Left lung (tissue), 10 donors: ENCODE results near the gene PTCHD4. TPM values are rescaled to one million over a fixed set of nuclear protein-coding genes. Genes with fewer than 3 reads are reported as not detected.

Source experiments
- ATAC-seq: fragments of 200-7000 bp; cut with Tn5 transposase; one replicate; pipeline ENCODE4 v1.9.1; 2020; ENCODE audit warnings: moderate library complexity
- DNase-seq, 4 donors: peaks; one replicate each; pipeline ENCODE4 v3.0.0-alpha.2; 2013 to 2020
- H3K27ac ChIP-seq, 2 donors: fragments of 200-600 bp; sonication (generic) in 1 of 2; one replicate each; pipeline versions ENCODE4 v1.5.0 to v1.8.0; 2020 to 2021
- H3K27me3 ChIP-seq, 2 donors: fragments of 200-600 bp; sonication (generic) in 1 of 2; one replicate each; pipeline versions ENCODE4 v1.5.0 to v1.8.0; 2020 to 2021
- H3K36me3 ChIP-seq, 2 donors: fragments of 200-600 bp; sonication (generic) in 1 of 2; one replicate each; pipeline versions ENCODE4 v1.5.0 to v1.8.0; 2020 to 2021
- H3K4me1 ChIP-seq, 2 donors: fragments of 200-600 bp; one replicate each; pipeline ENCODE4 v1.8.0; 2021
- H3K4me3 ChIP-seq, 2 donors: fragments of 200-600 bp; sonication (generic) in 1 of 2; one replicate each; pipeline versions ENCODE4 v1.5.0 to v1.8.0; 2020 to 2021; ENCODE audit warnings: mild to moderate bottlenecking in 1 of 2
- H3K9me3 ChIP-seq, 2 donors: fragments of 200-600 bp; sonication (generic) in 1 of 2; one replicate each; pipeline versions ENCODE4 v1.5.0 to v1.8.0; 2020 to 2021
- intact Hi-C, 2 donors: fragments of 100-400 bp; cut with DNase I; formaldehyde crosslinking; loops; one replicate each; pipeline versions ENCODE4 v1.11.2 to v1.14.2; 2022
- polyA plus RNA-seq, 6 donors: library from polyadenylated mRNA; unstranded; fragments of 120-200 nt; gene quantifications; one replicate each; pipeline ENCODE4 v1.2.1, GENCODE V29; 2013; ENCODE audit not compliant: insufficient read length in 6 of 6
- total RNA-seq, 2 donors: library from RNA; stranded (reverse); fragmentation: NEBNext Ultra II Directional; extraction: Animal tissue kit (Norgen Biotek cat#: 25700); gene quantifications; one replicate each; pipeline ENCODE4 v1.2.1, GENCODE V29; 2021
- TF ChIP-seq, protein P1 (sequence below), 2 donors: fragments of 200-600 bp; sonication (generic) in 1 of 2; IDR thresholded peaks; one replicate each; pipeline versions ENCODE4 v1.5.0 to v1.8.0; 2021; ENCODE audit warnings: antibody characterized with exemption in 2 of 2
- donor health status: DM: no; HTN: yes; CAD: no.
- donor health status: DM: no; HTN: no; CAD: no.

Gene PTCHD4
- total and polyA plus RNA-seq, 8 donors = 0.27 to 5.0 (median 0.41) TPM

GRCh38 chr6:48100588-48100895 lies 10.5 kb downstream of the PTCHD4 start:
- intact Hi-C loops = no loop called here
- H3K9me3 ChIP-seq = no peaks in the 10 kb centered on the region
- ATAC-seq = no peak
- H3K36me3 ChIP-seq = no peaks in the 10 kb centered on the region
- H3K4me3 ChIP-seq = no peak overlapping the region
- no peak overlapping the region for H3K27ac ChIP-seq
- H3K4me1 ChIP-seq = no peaks in the 10 kb centered on the region
- TF ChIP-seq, protein P1, sequence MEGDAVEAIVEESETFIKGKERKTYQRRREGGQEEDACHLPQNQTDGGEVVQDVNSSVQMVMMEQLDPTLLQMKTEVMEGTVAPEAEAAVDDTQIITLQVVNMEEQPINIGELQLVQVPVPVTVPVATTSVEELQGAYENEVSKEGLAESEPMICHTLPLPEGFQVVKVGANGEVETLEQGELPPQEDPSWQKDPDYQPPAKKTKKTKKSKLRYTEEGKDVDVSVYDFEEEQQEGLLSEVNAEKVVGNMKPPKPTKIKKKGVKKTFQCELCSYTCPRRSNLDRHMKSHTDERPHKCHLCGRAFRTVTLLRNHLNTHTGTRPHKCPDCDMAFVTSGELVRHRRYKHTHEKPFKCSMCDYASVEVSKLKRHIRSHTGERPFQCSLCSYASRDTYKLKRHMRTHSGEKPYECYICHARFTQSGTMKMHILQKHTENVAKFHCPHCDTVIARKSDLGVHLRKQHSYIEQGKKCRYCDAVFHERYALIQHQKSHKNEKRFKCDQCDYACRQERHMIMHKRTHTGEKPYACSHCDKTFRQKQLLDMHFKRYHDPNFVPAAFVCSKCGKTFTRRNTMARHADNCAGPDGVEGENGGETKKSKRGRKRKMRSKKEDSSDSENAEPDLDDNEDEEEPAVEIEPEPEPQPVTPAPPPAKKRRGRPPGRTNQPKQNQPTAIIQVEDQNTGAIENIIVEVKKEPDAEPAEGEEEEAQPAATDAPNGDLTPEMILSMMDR (IDR thresholded peaks at IDR 0.05) = no peak
- DNase-seq = no peak
- no peaks in the 10 kb centered on the region for H3K27me3 ChIP-seq

DNA sequence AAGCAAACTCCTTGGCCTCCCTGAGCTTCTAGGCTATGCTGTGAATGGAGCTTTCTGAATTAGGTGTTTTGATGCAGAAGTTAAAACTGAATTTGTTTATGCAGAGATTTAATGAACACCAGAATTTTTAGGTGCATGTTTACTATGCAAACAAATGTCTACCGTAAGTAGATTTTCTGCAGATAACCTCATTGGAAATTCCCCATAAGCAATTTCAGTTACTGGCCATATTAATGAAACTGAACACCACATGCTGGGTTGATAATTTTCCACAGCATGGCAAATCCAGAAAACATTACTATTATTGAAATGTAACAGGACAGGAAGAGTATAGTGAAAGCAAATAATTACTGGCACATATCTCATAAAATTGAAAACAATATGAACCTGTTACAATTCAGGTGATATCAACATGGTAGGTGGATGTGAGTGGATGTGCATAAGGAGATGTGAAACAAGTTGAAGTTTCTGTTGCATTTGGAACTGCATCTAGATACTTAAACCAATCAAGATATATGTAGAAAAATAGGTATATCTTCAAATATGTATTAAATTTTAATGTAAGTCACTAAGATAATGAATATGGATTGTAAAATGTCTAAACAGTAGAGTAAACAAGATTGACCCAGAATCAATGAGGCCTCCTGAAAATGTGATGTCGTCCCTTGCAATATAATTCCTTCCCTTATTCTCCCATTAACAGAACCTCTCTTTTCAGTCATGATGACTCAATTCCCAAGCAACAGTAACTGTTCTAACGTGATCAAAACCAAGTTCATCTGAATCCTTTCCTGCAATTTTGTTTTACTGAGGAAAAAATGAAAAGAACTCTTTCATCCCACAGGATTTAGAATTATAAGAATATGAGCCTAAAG lies 11.0 kb downstream of the PTCHD4 start:
- intact Hi-C loops = no loop called here
- ATAC-seq = no peak
- Histone ChIP-seq H3K27ac (peak overlapping the region in 1 of 2 donors; percentile 13), H3K9me3 (no peaks in the 10 kb centered on the region), H3K36me3 (no peaks in the 10 kb centered on the region), H3K27me3 (no peaks in the 10 kb centered on the region), H3K4me1 (no peaks in the 10 kb centered on the region), H3K4me3 (no peak overlapping the region)
- no peak for DNase-seq
- TF ChIP-seq, protein P1 (IDR thresholded peaks at IDR 0.05) = no peak

GRCh38 chr6:48098923-48099322 lies 12.1 kb downstream of the PTCHD4 start:
- H3K27ac ChIP-seq = peak overlapping the region in 1 of 2 donors; percentile 13
- TF ChIP-seq, protein P1 (IDR thresholded peaks at IDR 0.05) = no peak
- no peak overlapping the region for H3K4me3 ChIP-seq
- H3K4me1 ChIP-seq = no peaks in the 10 kb centered on the region
- no peaks in the 10 kb centered on the region for H3K36me3 ChIP-seq
- H3K27me3 ChIP-seq = no peaks in the 10 kb centered on the region
- intact Hi-C loops = no loop called here
- ATAC-seq = no peak
- no peaks in the 10 kb centered on the region for H3K9me3 ChIP-seq
- DNase-seq = peak in 1 of 4 donors; percentile 2

DNA sequence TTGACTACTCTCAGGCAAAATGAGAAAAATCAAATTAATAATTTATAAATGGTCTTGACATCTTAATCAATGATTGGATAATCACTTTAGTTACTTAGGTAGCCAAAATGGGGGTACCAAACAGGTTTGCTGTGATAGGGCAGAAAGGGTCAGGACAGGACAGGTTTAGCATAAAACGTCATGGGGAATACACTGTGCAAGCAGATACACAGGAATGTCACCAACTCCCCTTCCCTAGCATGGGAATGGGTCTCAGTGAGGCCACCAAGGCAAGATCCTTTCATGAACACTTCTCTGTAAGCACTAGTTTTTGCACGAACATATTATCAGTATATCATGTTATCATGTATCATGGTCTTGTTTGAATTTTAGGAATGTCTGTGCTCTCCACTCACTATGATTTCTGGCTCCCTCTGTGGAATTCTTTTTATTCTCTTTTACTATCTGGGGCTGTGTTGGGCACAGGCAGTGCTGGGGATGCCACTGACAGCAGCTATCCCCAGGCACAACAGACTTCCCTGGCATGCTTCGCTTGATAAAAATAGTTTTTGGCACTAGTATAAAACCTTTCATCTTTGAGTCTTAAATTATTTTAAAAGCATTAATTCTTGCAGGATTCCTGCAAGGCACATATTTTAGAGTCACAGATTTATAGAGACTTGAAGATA lies 18.3 kb downstream of the PTCHD4 start:
- TF ChIP-seq, protein P1 (IDR thresholded peaks at IDR 0.05) = no peak
- Histone ChIP-seq H3K27me3 (no peaks in the 10 kb centered on the region), H3K9me3 (no peaks in the 10 kb centered on the region), H3K4me1 (no peaks in the 10 kb centered on the region), H3K4me3 (no peak overlapping the region), H3K36me3 (no peaks in the 10 kb centered on the region), H3K27ac (no peak overlapping the region)
- ATAC-seq = no peak
- intact Hi-C loops = no loop called here
- no peak for DNase-seq

GRCh38 chr6:48090546-48090945 lies 20.5 kb downstream of the PTCHD4 start:
- TF ChIP-seq, protein P1 (IDR thresholded peaks at IDR 0.05) = no peak
- H3K9me3 ChIP-seq = no peaks in the 10 kb centered on the region
- no peak overlapping the region for H3K4me3 ChIP-seq
- H3K4me1 ChIP-seq = no peaks in the 10 kb centered on the region
- DNase-seq (no peak), ATAC-seq (no peak)
- no peaks in the 10 kb centered on the region for H3K27me3 ChIP-seq
- H3K36me3 ChIP-seq = no peaks in the 10 kb centered on the region
- intact Hi-C loops = no loop called here
- no peak overlapping the region for H3K27ac ChIP-seq
